ENCODE measurements around the gene AGTR1.
"Not testable (repeated sequence)": the region's sequence is repeated elsewhere in the genome, so short reads cannot be mapped to it uniquely, and the experiment has no call there.

Gene AGTR1

DNA sequence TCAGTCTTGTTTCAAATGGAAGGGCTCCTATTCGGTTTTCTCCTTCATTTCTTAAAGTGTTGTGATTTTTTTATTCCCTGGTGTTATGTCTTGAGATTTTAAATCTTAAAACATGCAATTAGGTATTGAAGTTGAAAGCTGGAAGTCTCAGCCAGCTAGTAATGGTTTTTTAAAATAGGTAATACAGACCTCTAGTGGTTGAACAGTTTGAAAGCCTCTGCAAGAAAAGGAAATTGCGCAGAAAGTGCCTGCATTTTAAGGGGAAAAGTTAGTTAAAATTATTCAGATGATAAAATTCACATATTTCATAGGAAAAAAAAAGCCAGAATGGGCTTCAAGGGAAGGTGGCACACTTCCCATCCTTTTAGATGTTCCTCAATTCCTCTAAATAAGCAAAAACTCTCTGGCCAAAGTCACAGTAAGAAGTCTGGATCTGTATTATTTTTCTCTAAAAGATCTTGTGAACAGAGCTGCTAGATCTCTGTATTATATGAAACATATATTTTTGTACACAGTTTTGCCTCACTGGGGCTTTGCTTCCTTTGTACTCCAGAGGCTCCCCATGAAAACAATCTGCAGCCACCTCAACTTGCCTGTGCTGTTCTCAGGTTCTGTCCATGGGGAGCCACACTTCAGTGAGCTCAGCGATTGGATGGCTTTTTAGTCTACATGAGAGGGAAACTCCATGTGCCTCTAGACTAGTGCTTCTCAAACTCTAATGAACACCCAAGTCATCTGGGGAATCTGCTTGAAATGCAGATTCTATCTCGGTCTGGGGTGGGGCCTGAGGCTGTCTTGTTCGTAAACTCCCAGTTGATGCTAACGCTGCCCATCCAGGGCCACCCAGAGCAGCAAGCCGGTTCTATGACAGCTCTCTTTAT lies 21.5 kb downstream of the AGTR1 start:
- DNase-seq (ENCODE audit: low read depth) = no peak

DNA sequence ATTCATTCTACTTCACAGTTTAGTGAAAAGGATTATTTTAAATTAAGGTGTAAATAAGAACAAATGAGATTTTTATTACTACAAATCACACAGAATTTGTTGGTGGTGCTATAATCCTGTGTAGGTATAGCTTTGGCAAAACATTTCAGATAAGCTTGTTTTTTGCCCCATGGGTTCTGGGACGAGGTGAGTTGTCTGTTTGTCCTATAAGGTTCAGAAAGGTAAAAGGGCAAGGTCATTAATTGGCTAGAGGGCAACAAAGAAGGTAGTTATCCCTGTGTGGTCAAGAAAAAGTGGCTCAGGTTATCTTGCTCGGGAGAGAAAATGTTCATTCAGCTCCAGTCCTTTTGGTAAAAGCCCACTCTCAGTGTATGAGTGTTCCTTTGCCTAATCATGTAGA lies 23.2 kb downstream of the AGTR1 start:
- DNase-seq (ENCODE audit: low read depth) = no peak

DNA sequence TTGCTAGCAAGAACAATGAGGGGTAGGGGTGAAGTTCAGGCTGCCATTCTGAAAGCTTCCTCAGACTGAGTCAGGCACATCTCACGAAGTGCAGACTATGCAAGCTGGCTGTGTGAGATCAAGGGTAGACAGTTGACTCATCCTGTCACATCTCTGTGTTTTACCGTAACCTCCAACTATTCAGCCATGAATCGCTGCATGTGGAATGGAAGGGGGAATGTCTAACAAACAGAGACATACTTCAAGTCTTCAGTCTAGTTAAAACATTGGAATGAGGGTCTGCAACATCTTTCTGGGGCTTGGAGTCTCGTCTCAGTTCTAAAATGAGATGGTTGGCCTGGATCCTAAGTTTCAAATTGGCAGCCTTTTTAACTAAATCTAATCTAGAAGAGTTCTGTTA lies 25.9 kb downstream of the AGTR1 start:
- no peak for DNase-seq (ENCODE audit: low read depth)

DNA sequence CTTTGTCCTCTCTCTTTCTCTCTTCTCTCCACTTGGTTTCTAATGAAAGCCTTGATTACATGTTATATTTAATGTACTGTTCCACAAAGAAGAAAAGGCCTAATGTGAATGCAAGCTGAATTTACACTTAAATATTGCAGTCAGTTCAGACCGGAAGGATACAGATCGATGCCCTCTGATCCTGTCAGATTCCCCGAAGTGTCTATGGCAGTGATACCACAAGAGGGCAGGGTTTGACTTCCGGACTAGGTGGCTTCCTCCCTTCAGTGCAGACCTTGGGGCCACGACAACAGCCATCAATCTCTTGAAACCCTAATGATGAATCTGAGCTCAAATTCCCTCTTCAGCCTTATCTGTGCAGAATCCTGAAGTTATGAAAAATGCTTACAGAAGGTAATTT lies 29.5 kb downstream of the AGTR1 start:
- no peak for DNase-seq (ENCODE audit: low read depth)

DNA sequence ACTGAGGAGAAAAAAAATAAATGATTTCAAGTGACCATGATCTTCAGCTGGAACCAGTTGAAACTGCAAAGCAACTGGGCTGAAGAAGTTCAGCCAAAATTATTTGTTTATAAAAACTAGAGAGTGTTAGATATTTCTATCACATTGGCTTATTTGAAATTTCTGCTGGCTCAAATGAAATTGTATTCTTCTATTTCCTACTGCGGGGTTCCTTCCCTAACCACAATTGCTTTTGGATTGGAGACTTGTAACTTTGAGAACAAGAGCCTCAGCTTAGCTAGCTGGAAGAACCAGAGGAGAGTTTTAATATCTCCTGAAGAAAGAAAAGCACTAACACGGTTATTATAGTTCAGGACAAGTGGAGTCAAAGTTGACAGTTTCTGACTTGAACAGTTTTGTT lies 31.1 kb downstream of the AGTR1 start:
- DNase-seq (ENCODE audit: low read depth) = no peak

DNA sequence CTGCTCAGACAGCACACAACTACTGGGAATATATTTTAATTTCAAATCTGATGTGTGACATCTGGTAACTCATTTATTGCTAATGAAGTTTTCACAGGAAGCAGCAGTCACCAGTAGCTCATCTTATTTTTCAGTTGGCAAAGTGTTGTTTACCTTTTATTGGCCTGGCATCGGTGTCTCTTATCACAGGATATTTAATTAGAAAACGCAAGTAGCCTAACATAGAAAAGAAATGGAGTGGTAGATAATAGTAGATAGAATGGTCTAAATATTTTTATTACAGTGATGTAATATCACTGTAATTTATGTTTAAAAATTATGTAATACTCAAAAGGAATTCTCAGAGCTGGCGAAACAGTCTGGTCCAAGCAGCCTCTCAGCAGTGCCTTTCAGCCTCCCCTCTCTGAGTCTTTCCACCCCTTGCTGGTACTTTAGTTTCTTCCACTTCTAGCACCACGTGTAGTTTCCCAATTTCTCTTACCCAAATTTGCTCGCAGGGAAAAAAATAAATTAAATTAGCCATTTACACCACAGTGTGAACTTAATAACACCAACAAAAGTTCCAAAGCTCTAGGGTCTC lies 31.9 kb downstream of the AGTR1 start:
- DNase-seq (ENCODE audit: low read depth) = no peak

DNA sequence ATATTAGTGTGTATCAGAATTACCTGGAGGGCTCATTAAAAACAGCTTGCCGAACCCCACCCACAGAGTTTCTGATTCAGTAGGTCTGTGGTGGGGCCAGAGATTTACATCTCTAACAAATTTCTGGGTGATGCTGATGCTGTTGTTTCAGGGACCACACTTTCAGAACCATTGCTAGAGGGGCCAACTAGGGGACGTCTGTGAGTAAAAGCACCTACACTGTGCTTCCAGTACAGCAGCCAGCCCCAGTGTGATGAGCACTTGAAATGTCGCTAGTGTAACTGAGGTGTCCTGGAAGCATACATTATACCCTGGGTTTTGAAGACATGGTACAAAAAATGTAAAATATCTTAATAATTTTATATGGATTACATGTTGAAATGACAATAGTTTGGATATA lies 33.0 kb downstream of the AGTR1 start:
- no peak for DNase-seq (ENCODE audit: low read depth)

DNA sequence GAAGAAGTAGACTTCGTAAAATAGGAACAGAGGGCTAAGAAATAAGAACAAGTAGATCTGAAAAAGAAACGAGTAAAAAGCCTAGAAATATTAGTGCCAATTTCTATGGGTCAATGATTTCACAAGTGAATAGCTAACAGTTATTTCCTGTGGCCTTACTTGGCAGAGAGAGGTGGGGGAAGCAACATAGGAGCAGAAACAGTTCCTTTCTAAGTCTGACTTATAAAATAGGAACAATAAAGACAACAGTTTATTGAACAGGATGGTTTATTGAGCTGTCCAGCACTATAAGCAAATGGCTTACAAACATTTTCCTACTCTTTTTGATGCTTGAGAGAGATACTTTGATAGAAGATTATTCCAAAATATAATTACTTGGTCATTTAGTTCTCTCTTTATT lies 37.9 kb downstream of the AGTR1 start:
- no peak for DNase-seq (ENCODE audit: low read depth)

DNA sequence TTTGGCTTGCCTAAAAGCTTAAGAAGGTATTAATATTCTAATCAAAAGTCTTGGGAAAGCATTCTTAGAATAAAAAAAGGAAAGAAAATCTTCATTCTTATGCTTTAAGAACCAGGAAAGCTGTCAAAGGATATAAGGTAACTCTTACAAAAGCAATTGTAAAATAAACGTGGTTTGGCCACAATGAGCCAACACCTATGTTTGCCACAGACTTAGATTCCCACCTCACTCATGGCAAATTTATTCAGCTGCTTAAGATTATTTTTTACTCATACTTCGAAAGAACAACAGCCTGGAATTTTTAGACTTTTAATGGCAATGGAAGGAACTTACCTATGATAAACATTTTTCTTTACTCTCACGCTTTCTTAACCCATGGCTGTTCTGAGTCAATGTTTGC lies 38.4 kb downstream of the AGTR1 start:
- no peak for DNase-seq (ENCODE audit: low read depth)

DNA sequence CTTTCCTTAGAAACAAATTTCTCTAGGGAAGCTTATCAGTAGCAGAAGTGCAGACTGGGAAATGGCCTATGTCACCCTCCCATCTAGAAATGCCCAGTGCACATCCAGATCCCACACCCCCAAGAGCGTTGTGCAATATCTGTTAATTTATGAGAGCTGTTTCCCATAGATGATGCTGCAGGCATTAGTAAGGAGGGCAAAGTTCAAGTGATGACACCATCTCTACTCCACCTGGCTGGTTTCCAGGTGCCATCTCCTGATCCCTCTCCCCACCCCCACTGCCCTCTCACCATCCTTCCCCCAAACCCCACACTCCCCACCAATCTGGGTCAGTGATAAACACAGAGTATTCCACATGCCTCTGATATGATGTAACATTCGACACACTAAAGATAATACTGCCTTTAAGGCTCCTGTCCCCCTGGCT lies 39.4 kb downstream of the AGTR1 start:
- no peak for DNase-seq (ENCODE audit: low read depth)

DNA sequence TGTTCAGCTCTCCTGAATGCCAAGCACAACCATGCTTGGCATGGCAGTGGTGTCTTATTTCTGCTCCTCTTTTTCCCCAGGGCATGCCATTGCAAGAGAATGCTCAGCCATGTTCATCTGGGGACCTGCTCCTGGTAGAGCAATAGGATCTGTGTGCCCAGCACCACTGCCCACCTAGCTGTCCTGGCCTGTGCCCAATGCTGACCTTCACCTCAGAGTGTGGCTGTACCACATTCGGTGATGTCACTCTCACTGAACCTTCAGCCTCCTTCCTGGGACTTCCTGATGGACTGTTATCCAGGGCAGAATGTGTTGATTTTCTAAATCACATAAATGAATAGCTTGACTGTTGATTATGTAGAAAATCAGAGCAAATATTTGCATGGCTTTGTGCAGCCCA lies 42.0 kb downstream of the AGTR1 start:
- DNase-seq (ENCODE audit: low read depth) = no peak

DNA sequence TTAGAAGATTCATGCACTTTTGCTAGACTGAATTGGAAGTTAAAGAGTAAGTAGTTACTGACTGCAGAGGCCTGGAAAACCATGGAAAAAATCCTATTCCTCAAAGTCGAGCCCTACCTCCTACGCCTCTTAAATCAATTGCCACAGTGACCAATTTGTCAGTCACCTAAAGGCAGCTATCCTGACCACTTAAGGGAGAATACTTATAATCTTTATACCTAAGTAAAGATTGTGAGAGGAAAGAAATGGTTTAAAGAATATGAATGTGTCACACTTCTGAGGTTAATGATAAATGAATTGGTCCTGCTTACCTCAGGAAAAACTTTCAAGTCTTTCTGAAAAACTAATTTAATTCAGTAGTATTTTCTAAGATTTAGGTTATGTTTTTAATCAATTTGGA lies 42.6 kb downstream of the AGTR1 start:
- no peak for DNase-seq (ENCODE audit: low read depth)

DNA sequence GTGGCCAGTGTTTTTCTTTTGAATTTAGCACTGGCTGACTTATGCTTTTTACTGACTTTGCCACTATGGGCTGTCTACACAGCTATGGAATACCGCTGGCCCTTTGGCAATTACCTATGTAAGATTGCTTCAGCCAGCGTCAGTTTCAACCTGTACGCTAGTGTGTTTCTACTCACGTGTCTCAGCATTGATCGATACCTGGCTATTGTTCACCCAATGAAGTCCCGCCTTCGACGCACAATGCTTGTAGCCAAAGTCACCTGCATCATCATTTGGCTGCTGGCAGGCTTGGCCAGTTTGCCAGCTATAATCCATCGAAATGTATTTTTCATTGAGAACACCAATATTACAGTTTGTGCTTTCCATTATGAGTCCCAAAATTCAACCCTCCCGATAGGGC lies 43.5 kb downstream of the AGTR1 start:
- no peak for DNase-seq (ENCODE audit: low read depth)

DNA sequence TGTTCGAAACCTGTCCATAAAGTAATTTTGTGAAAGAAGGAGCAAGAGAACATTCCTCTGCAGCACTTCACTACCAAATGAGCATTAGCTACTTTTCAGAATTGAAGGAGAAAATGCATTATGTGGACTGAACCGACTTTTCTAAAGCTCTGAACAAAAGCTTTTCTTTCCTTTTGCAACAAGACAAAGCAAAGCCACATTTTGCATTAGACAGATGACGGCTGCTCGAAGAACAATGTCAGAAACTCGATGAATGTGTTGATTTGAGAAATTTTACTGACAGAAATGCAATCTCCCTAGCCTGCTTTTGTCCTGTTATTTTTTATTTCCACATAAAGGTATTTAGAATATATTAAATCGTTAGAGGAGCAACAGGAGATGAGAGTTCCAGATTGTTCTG lies 44.4 kb downstream of the AGTR1 start:
- no peak for DNase-seq (ENCODE audit: low read depth)

DNA sequence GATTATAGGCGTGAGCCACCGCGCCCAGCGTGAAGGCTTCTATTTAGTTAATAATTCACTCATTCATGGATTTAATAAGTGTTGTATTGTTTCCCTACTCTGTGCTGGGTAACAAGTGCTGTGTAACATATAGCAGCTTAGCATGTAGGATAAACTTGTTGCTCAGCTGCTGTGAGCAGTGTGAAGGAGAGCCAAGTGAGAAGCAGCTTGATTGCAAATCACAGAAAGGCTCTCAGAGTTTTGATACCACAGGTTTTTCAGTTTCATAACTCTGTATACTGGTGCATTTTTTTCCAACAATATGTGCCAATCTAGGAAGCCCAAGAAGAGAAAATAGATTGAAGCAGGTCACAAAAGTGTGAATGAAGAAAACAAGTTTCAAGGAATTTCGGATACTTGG lies 48.4 kb downstream of the AGTR1 start:
- no peak for DNase-seq (ENCODE audit: low read depth)

DNA sequence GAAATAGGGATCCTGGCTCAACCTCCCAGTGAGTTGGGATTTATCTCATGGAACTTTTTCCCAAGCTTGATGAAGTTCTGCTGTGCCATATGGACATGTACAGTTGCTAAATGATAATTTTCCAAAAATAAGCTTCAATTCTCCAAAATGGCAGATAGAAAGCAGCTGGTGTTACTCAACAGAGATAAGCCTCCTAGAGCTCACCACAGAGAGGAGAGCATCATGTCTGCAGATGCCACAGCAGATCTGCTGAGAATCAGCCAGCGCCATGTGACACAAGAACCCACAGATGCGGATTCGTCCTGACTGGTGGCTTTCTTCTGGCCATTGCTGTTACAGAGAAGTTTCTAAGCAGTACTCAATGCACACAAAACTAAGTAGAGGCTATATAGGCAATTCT lies 50.6 kb downstream of the AGTR1 start:
- DNase-seq (ENCODE audit: low read depth) = no peak

DNA sequence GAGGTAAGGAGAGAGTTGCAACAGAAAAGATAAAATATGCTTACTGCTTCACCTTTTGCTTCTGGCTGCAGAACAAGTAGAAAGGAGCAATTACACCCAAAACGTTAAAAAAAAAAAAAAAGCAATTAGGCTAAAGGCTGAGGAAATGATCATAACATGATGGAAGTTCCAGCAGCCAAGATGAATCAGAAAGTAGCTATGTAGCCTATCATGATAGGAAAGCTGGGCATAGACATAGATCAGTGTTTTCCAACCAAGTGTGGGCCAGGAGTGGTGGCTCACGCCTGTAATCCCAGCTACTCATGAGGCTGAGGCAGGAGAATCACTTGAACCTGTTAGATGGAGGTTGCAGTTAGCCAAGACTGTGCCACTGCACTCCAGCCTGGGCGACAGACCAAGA lies 52.6 kb downstream of the AGTR1 start:
- no peak for DNase-seq (ENCODE audit: low read depth)

DNA sequence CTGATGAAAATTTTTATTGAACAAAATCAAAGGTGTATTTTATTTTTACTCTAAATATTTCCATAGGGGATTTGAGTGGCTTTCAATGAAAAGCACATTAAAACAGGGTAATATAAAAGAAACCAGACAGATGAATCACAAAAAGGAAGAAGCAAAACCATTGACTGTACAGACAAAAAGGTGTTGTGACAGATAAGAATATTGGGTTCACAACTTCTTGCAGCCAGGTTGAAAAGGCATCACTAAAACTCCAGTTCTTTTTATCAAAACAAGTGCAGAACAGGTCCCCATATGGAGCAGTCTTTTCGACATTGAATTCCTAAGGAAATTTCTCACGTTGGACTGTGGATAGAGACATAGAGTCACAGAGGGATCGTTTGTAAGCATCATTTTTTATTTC lies 53.8 kb downstream of the AGTR1 start:
- DNase-seq (ENCODE audit: low read depth) = no peak

DNA sequence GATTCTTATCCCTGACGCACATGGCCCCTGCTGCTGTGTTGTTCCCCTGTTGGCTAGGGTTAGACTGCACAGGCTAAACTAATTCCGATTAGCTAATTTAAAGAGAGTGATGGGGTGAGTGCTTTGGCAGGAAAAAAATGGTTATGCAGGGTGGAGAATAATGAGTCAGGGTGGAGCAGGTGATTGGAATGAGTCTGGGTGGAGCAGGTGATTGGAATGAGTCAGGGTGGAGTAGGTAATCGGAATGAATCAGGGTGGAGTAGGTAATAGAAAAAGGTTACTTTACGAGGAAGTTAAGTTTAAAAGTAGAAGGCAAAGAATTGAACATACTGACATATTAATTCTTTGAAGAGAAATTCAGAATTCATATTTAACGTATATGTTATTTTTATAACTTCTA lies 55.7 kb downstream of the AGTR1 start:
- not testable (repeated sequence) for DNase-seq (ENCODE audit: low read depth)

DNA sequence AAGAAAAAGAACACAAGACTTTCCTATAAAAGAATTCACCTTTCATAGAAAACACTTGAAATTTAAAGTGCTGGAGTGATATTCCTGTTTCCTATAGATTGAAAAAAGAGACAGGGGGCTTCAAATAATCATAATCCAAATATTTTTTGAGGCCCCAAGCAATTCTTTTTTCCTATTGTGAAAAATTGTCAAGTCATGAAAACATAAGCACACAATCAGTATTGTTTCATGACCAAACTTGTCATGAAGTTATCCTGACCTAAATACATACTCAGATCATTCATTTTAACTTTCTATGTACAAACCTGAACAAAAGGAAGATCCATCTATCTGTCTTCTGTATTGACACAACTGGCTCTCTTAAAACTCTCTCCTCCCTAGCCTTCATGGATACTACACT lies 57.9 kb downstream of the AGTR1 start:
- DNase-seq (ENCODE audit: low read depth) = no peak

DNA sequence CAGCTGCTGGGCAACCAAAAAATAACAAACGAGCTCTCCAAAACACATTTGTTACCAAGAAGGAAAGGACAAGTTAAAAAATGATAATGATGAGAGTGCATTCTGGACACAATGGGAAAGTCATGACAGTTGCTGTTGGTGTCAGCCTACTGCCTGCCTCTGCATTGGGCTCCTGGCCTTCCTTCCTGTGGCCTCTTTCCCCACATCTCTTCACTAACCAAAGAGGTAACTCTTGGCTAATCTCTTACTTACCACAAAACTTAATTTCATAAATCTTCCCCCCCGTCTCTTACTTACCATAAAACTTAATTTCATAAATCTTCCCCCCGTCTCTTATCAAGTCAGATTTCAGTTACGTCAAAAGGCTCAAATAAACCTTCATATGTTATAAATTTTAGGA lies 58.6 kb downstream of the AGTR1 start:
- no peak for DNase-seq (ENCODE audit: low read depth)

DNA sequence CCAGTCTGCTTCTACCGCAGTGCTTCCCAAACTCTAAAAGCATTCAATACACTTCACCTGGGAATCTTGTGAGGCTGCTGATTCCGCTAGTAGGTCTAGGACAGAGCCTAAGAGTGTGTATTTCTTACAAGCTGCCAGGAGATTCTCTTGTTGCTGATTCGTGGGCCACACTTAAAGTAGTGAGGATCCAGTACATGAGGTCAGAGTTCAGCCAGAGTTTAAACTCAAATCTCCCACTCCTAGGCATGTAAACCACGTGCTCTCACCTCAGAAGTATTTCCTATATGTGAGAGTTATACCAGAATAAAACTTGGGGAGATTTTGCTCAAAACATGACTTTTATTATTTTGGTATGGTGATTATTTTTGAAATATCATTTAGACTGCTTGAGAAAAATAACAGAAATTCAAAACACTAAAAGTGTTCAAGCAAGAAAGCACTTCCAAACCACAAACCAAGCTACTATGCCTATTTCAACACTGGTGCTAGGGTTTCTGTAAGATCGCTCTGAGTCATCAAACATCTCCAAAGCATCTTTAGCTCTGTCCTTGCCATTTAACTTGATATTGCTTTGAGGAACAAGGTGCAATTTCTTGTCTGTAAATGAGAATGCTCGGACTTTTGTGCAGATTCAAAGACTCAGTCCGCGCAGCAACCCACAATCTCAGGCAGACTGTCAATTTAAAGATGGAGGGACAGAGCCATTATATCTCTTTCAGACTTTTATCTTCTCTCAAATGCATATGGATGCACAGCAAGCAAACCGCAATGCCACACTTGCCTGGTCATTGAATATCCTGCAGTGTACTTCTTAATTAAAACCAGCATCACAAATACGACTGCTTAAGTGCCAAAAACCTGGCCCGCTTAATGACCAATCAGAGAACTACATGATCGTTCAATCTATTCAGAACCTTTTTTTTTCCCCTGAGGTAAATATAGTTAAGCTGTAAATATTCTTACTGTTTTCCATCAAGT lies 59.8 kb downstream of the AGTR1 start:
- DNase-seq (ENCODE audit: low read depth) = no peak
